Stimulated activated CD8-positive, alpha-beta memory T cell treated with anti-CD3 and anti-CD28 coated beads, Interleukin-15, amount 100 ng/mL, for 48 hours (primary cell): Measurements from ENCODE around the gene OXTR.
"Not testable (repeated sequence)": the region's sequence is repeated elsewhere in the genome, so short reads cannot be mapped to it uniquely, and the experiment has no call there.

ENCODE experiments used
- DNase-seq, 2 donors: peaks; one replicate each; pipeline ENCODE4 v3.0.0-alpha.2; 2020; ENCODE audit warnings: low read depth in 2 of 2

The OXTR gene

GRCh38 chr3:8741581-8742261 is 27.7 kb downstream of the OXTR start:
- no peak for DNase-seq

GRCh38 chr3:8739757-8740504 is 29.5 kb downstream of the OXTR start:
- DNase-seq, result peak in 1 of 2 donors; percentile 0

GRCh38 chr3:8738639-8739038 is 30.8 kb downstream of the OXTR start:
- no peak for DNase-seq

GRCh38 chr3:8737823-8738222 is 31.6 kb downstream of the OXTR start:
- no peak for DNase-seq

GRCh38 chr3:8737301-8737700 is 32.1 kb downstream of the OXTR start:
- DNase-seq, result no peak

GRCh38 chr3:8736436-8736835 is 33.0 kb downstream of the OXTR start:
- DNase-seq, result no peak

- DNase-seq, result no peak
These were observed 34.5 kb downstream of the OXTR start for GRCh38 chr3:8734908-8735307.

GRCh38 chr3:8734137-8734878 is 35.1 kb downstream of the OXTR start:
- DNase-seq, result no peak

GRCh38 chr3:8733332-8734094 is 35.9 kb downstream of the OXTR start, which contains the start of gene CAV3:
TSS of gene CAV3 (plus strand) at chr3:8733802. CDS start at chr3:8733877, 75 bp downstream.
- DNase-seq, result no peak

- no peak for DNase-seq
These were observed 37.0 kb downstream of the OXTR start for GRCh38 chr3:8732413-8732812.

GRCh38 chr3:8730656-8731055 is 38.8 kb downstream of the OXTR start:
- DNase-seq, result no peak

GRCh38 chr3:8729479-8729878 is 39.9 kb downstream of the OXTR start:
- no peak for DNase-seq

GRCh38 chr3:8727605-8728512 is 41.6 kb downstream of the OXTR start:
- no peak for DNase-seq

- DNase-seq, result no peak
These were observed 45.2 kb downstream of the OXTR start for GRCh38 chr3:8724108-8724752.

- DNase-seq, result no peak
These were observed 45.8 kb downstream of the OXTR start for GRCh38 chr3:8723612-8724011.

- DNase-seq, result no peak
These were observed 46.6 kb downstream of the OXTR start for GRCh38 chr3:8722808-8723207.

GRCh38 chr3:8715757-8716156 is 53.7 kb downstream of the OXTR start:
- not testable (repeated sequence) for DNase-seq

- DNase-seq, result no peak
These were observed 55.3 kb downstream of the OXTR start for GRCh38 chr3:8713901-8714759.

- DNase-seq, result no peak
These were observed 56.5 kb downstream of the OXTR start for GRCh38 chr3:8712908-8713255.
